Measurements from ENCODE around the gene UNC79.
"Not testable (repeated sequence)": the region's sequence is repeated elsewhere in the genome, so short reads cannot be mapped to it uniquely, and the experiment has no call there.

UNC79 gene

GRCh38 chr14:93481758-93482157 is 51.0 kb downstream of the UNC79 start:
- no peak for TF ChIP-seq CTCF (IDR thresholded peaks at IDR 0.05; ENCODE audit: low read depth, low read length, missing control alignments)
- H3K4me3 ChIP-seq (replicated peaks; ENCODE audit: low read depth, low read length), result no peak overlapping the region
- DNase-seq (ENCODE audit: extremely low read depth, low read depth), result no peak

- TF ChIP-seq CTCF (IDR thresholded peaks at IDR 0.05; ENCODE audit: low read depth, low read length, missing control alignments), result no peak
- no peak overlapping the region for H3K4me3 ChIP-seq (replicated peaks; ENCODE audit: low read depth, low read length)
- DNase-seq (ENCODE audit: extremely low read depth, low read depth), result no peak
Observed at GRCh38 chr14:93490001-93490400, 59.3 kb downstream of the UNC79 start.

DNA sequence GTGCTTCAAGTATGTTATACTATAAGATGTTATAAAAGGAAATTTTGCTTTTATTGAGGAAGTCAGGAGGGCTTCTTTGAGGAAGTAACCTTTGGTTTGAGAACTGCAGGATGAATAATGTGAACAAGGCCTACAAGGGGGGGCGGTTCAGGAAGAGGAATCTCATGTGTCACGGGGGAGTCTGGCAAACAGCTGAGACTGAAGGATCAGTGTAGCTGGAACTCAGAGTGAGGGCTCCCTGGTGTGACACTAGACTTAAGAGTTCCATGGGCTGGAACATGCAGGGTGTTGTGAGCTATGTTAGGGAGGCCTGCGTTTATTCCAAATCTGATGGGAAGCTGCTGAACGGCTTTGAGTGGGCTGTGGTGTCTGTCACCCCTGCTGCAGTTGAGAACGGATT is 62.3 kb downstream of the UNC79 start:
- TF ChIP-seq CTCF (IDR thresholded peaks at IDR 0.05; ENCODE audit: low read depth, low read length, missing control alignments), result no peak
- H3K4me3 ChIP-seq (replicated peaks; ENCODE audit: low read depth, low read length), result no peak overlapping the region
- no peak for DNase-seq (ENCODE audit: extremely low read depth, low read depth)

GRCh38 chr14:93493622-93494021 is 62.9 kb downstream of the UNC79 start:
- DNase-seq (ENCODE audit: extremely low read depth, low read depth), result not testable (repeated sequence)

DNA sequence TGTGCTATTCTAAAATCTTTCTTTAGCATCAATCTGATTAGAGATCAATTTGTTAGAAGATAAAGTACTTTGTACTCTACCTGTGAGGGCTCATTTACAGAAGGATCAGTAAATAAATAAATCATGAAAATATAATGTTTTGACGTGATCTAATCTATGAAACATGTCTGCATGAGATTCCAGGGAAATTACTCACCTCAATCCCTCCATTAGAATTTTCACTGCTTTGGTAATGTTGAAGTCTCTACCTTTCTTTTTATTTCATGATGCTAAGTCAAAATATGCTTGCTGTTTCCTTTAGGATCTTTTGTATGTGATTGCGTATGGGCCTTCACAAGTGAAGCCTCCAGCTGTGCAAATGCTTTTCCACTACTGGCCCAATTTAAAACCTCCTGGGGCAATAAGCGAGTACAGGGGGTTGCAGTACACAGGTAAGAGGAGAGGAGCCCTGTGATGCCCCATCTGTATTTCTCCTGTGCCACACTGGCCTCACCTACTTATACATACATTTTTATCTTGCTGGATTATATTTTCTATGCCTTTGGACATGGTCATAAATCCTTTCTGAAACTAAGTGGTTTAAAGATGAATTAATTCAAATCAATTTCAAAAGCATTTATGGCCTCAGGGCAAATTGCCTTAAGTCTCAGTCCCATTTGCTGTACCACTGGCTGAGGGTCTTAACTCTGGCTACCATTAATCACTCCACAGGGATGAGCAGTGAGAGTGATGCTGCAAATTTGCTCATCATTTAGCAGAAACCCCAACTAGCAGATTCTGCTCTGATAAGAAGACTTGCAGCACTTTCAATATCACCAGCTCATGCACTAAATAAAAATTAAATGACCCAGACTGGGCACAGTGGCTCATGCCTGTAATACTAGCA is 66.4 kb downstream of the UNC79 start:
- TF ChIP-seq CTCF (IDR thresholded peaks at IDR 0.05; ENCODE audit: low read depth, low read length, missing control alignments), result no peak
- DNase-seq (ENCODE audit: extremely low read depth, low read depth), result no peak
- no peak overlapping the region for H3K4me3 ChIP-seq (replicated peaks; ENCODE audit: low read depth, low read length)

More at GRCh38 chr14:93493622-93494021, 62.9 kb downstream of the UNC79 start:
- H3K4me3 ChIP-seq (replicated peaks; ENCODE audit: low read depth, low read length), result not testable (repeated sequence)

- H3K4me3 ChIP-seq (replicated peaks; ENCODE audit: low read depth, low read length), result no peak overlapping the region
- no peak for TF ChIP-seq CTCF (IDR thresholded peaks at IDR 0.05; ENCODE audit: low read depth, low read length, missing control alignments)
- no peak for DNase-seq (ENCODE audit: extremely low read depth, low read depth)
Observed at GRCh38 chr14:93510056-93510455, 79.3 kb downstream of the UNC79 start.

DNA sequence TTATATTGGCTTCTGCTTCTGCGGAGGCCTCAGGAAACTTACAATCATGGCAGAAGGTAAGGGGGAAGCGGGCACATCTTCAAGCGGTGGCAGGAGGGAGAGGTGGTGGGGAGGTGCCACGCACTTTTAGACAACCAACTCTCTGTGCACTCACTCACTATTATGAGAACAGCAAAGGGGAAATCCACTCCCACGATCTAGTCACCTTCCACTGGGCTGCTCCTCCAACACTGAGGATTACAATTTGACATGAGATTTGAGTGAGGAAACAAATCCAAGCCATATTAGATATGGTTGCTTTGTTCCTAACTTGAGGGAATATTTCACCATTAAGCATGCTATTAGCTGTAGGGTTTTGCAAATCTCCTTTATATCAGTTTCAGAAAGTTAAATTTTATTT is 80.3 kb downstream of the UNC79 start:
- no peak for TF ChIP-seq CTCF (IDR thresholded peaks at IDR 0.05; ENCODE audit: low read depth, low read length, missing control alignments)
- no peak for DNase-seq (ENCODE audit: extremely low read depth, low read depth)
- H3K4me3 ChIP-seq (replicated peaks; ENCODE audit: low read depth, low read length), result no peak overlapping the region
